DLD1 (cell line): ENCODE data around the gene RGS14.
"Not testable (repeated sequence)": the region's sequence is repeated elsewhere in the genome, so short reads cannot be mapped to it uniquely, and the experiment has no call there.

ENCODE experiments used
- in situ Hi-C: cut with HindIII; loops from 2 replicates; pipeline ENCODE4 v1.10.0; 2017; ENCODE audit warnings: low sequenced_read_pairs

RGS14 gene

GRCh38 chr5:177346820-177347219 lies 10.9 kb upstream of the RGS14 start:
- in situ Hi-C loops, result no loop called here

- in situ Hi-C loops, result no loop called here
These were observed 10.0 kb upstream of the RGS14 start for GRCh38 chr5:177347699-177348098.

- in situ Hi-C loops, result no loop called here
These were observed 8.4 kb upstream of the RGS14 start for GRCh38 chr5:177349362-177349647.

GRCh38 chr5:177349762-177350161 lies 8.0 kb upstream of the RGS14 start:
- in situ Hi-C loops, result no loop called here

- in situ Hi-C loops, result no loop called here
These were observed 6.8 kb upstream of the RGS14 start for GRCh38 chr5:177350776-177351391.

GRCh38 chr5:177351392-177352329 lies 6.1 kb upstream of the RGS14 start, which contains the start of gene LMAN2:
LMAN2 (minus strand) TSS chr5:177351668; CDS start chr5:177351647, 21 bp downstream.
- in situ Hi-C loops, result no loop called here

- in situ Hi-C loops, result no loop called here
These were observed 4.6 kb upstream of the RGS14 start for GRCh38 chr5:177353093-177353492.

GRCh38 chr5:177354256-177354655 lies 3.5 kb upstream of the RGS14 start:
- in situ Hi-C loops, result no loop called here

- in situ Hi-C loops, result no loop called here
These were observed 3.0 kb upstream of the RGS14 start for GRCh38 chr5:177354711-177355110.

- in situ Hi-C loops, result no loop called here
These were observed 2.4 kb upstream of the RGS14 start for GRCh38 chr5:177355162-177355867.

- in situ Hi-C loops, result no loop called here
These were observed 1.9 kb upstream of the RGS14 start for GRCh38 chr5:177355868-177356168.

GRCh38 chr5:177356746-177357145 lies 978 bp upstream of the RGS14 start:
- in situ Hi-C loops, result no loop called here

- in situ Hi-C loops, result no loop called here
These were observed 622 bp upstream of the RGS14 start for GRCh38 chr5:177357146-177357458.

GRCh38 chr5:177358370-177358819 lies 671 bp downstream of the RGS14 start:
- in situ Hi-C loops, result no loop called here

GRCh38 chr5:177359451-177359851 lies 1.7 kb downstream of the RGS14 start:
- in situ Hi-C loops, result no loop called here

- in situ Hi-C loops, result no loop called here
These were observed 2.1 kb downstream of the RGS14 start for GRCh38 chr5:177359860-177360259.

GRCh38 chr5:177360740-177361139 lies 3.0 kb downstream of the RGS14 start:
- in situ Hi-C loops, result not testable (repeated sequence)

- in situ Hi-C loops, result no loop called here
These were observed 3.9 kb downstream of the RGS14 start for GRCh38 chr5:177361418-177362291.

- in situ Hi-C loops, result no loop called here
These were observed 4.5 kb downstream of the RGS14 start for GRCh38 chr5:177362292-177362609.

- in situ Hi-C loops, result no loop called here
These were observed 5.1 kb downstream of the RGS14 start for GRCh38 chr5:177362610-177363507.
